GM23338 (cell line): Measurements from ENCODE around the gene MPHOSPH8. TPM values are rescaled to one million over a fixed set of nuclear protein-coding genes. Genes with fewer than 3 reads are reported as not detected.

Source experiments
- ATAC-seq: fragments of 200-7000 bp; cut with Tn5 transposase; 3 replicates; pipeline ENCODE4 v1.9.1; 2020
- DNase-seq: peaks from one replicate; pipeline ENCODE4 v3.0.0-alpha.2; 2015; ENCODE audit warnings: low spot score
- H2AFZ ChIP-seq: fragments of 200-600 bp; sonication (generic); 2 replicates; pipeline ENCODE4 v1.8.0; 2016; ENCODE audit warnings: antibody characterized with exemption, mild to moderate bottlenecking, moderate library complexity
- H3F3A ChIP-seq: fragments of 200-600 bp; sonication (generic); replicated peaks from 2 replicates; pipeline ENCODE4 v1.8.0; 2017; ENCODE audit warnings: antibody characterized with exemption, mixed run types, low read depth
- H3K27ac ChIP-seq: fragments of 200-600 bp; sonication (generic); 2 replicates; pipeline ENCODE4 v1.6.1; 2016; ENCODE audit warnings: low read depth
- H3K27me3 ChIP-seq: fragments of 200-600 bp; sonication (generic); 2 replicates; pipeline ENCODE4 v1.8.0; 2016; ENCODE audit warnings: mild to moderate bottlenecking, mixed run types, moderate library complexity; ENCODE audit not compliant: insufficient read depth
- H3K36me3 ChIP-seq: fragments of 200-600 bp; sonication (generic); 2 replicates; pipeline ENCODE4 v1.8.0; 2016; ENCODE audit warnings: mild to moderate bottlenecking; ENCODE audit not compliant: insufficient read depth
- H3K4me1 ChIP-seq: fragments of 200-600 bp; sonication (generic); 2 replicates; pipeline ENCODE4 v1.8.0; 2016; ENCODE audit warnings: mild to moderate bottlenecking, moderate library complexity; ENCODE audit not compliant: insufficient read depth
- H3K4me2 ChIP-seq: fragments of 200-600 bp; sonication (generic); 2 replicates; pipeline ENCODE4 v1.7.1; 2017; ENCODE audit warnings: mixed run types
- H3K4me3 ChIP-seq: fragments of 200-600 bp; sonication (generic); 2 replicates; pipeline ENCODE4 v1.6.1; 2016; ENCODE audit warnings: mixed run types
- H3K79me2 ChIP-seq: fragments of 200-600 bp; sonication (generic); replicated peaks from 2 replicates; pipeline ENCODE4 v1.8.0; 2017; ENCODE audit warnings: mild to moderate bottlenecking; ENCODE audit not compliant: insufficient read depth
- H3K9me2 ChIP-seq: fragments of 200-600 bp; sonication (generic); 2 replicates; pipeline ENCODE4 v1.8.0; 2017; ENCODE audit not compliant: insufficient read depth
- H4K20me1 ChIP-seq: fragments of 200-600 bp; sonication (generic); replicated peaks from 2 replicates; pipeline ENCODE4 v1.8.0; 2017; ENCODE audit warnings: mild to moderate bottlenecking; ENCODE audit not compliant: insufficient read depth
- H3K27ac Mint-ChIP-seq: 2 replicates; pipeline ENCODE4 v1.8.0; 2020; ENCODE audit warnings: inconsistent platforms, mild to moderate bottlenecking, moderate library complexity, mixed read lengths
- H3K27me3 Mint-ChIP-seq: 3 replicates; pipeline ENCODE4 v1.8.0; 2022; ENCODE audit warnings: low read depth, mild to moderate bottlenecking, moderate library complexity, mixed read lengths, inconsistent platforms; ENCODE audit not compliant: insufficient read depth, poor library complexity
- H3K36me3 Mint-ChIP-seq: 3 replicates; pipeline ENCODE4 v1.8.0; 2021; ENCODE audit warnings: low read depth, mild to moderate bottlenecking, inconsistent platforms, moderate library complexity, mixed read lengths
- H3K4me1 Mint-ChIP-seq: 3 replicates; pipeline ENCODE4 v1.8.0; 2020; ENCODE audit warnings: mild to moderate bottlenecking, inconsistent platforms, mixed read lengths
- H3K4me3 Mint-ChIP-seq: 3 replicates; pipeline ENCODE4 v1.8.0; 2021; ENCODE audit warnings: moderate library complexity, mild to moderate bottlenecking, inconsistent platforms, mixed read lengths
- H3K9me3 Mint-ChIP-seq: 3 replicates; pipeline ENCODE4 v1.8.0; 2020; ENCODE audit warnings: moderate library complexity, mild to moderate bottlenecking, inconsistent platforms, mixed read lengths
- CREB1 ChIP-seq: fragments of 250-450 bp; sonication (Bioruptor Pico); IDR thresholded peaks from 2 replicates; pipeline ENCODE4 v1.5.0; 2020; ENCODE audit warnings: low read depth, mild to moderate bottlenecking, moderate library complexity
- EZH2phosphoT487 ChIP-seq: fragments of 200-600 bp; sonication (generic); IDR thresholded peaks from one replicate; pipeline ENCODE4 v1.8.1; 2018; ENCODE audit warnings: antibody characterized with exemption; ENCODE audit not compliant: unreplicated experiment
- JUNB ChIP-seq: IDR thresholded peaks from one replicate; pipeline ENCODE4 v1.6.1; 2016; ENCODE audit warnings: antibody characterized with exemption; ENCODE audit not compliant: unreplicated experiment
- NANOG ChIP-seq: IDR thresholded peaks from 2 replicates; pipeline ENCODE4 v1.6.1; 2016; ENCODE audit warnings: antibody characterized with exemption, borderline replicate concordance
- POLR2AphosphoS5 ChIP-seq: IDR thresholded peaks from 2 replicates; pipeline ENCODE4 v1.6.1; 2016; ENCODE audit warnings: antibody characterized with exemption, low read depth
- STAT1 ChIP-seq: IDR thresholded peaks from one replicate; pipeline ENCODE4 v1.6.1; 2016; ENCODE audit warnings: antibody characterized with exemption; ENCODE audit not compliant: unreplicated experiment
- ZNF114 ChIP-seq: fragments of 250-450 bp; sonication (Bioruptor Pico); IDR thresholded peaks from 2 replicates; pipeline ENCODE4 v1.5.0; 2020; ENCODE audit warnings: mild to moderate bottlenecking, moderate library complexity
- ZNF331 ChIP-seq: fragments of 250-450 bp; sonication (Bioruptor Pico); IDR thresholded peaks from 2 replicates; pipeline ENCODE4 v1.5.0; 2020; ENCODE audit warnings: low read depth, mild to moderate bottlenecking, moderate library complexity
- polyA plus RNA-seq: library from polyadenylated mRNA; unstranded; fragments of >200 nt; fragmentation: Nextera tagmentation; extraction: Ambion mirVana; gene quantifications from 2 replicates; pipeline ENCODE4 v1.2.1, GENCODE V29; 2016
- total RNA-seq: library from RNA; depleted of rRNA; stranded (reverse); fragments of >200 nt; shearing (Covaris generic); gene quantifications from 2 replicates; pipeline ENCODE4 v1.2.3, GENCODE V29; 2014
- TF ChIP-seq, protein P1 (sequence below), 2 experiments: fragments of 200-600 bp in 1 of 2; sonication (generic) in 1 of 2; conservative IDR thresholded peaks; 2 replicates each; pipeline versions ENCODE4 v1.5.1 to v1.6.1; 2016 to 2017; ENCODE audit warnings: antibody characterized with exemption in 2 of 2, low read depth in 2 of 2, mild to moderate bottlenecking in 2 of 2, moderate library complexity in 1 of 2
- TF ChIP-seq, protein P2 (sequence below): IDR thresholded peaks from 2 replicates; pipeline ENCODE4 v1.6.1; 2016; ENCODE audit warnings: antibody characterized with exemption

MPHOSPH8 gene
- total and polyA plus RNA-seq, 2 experiments from 2014 or later: 15.6 to 31.9 TPM

DNA sequence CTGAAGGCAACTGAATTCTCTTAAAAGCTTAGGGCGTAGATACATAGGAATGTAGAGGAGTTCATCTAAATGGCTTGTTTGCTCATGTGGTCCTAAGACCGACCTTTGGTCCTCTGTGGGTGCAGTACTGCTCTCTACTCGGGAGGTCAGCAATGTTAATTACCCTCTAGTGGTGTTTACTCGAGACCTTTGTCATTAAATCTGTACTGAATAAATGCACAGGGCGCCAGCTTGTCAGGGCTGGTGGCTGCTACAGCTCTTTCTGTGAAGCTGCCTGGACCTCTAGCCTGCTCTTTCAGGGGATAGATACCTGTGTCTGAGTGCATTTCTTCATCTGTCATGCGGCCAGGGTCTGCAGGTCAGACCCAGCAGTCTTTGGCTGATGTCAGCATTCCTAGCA lies 29.2 kb upstream of the MPHOSPH8 start:
- Histone ChIP-seq H4K20me1 (no peaks in the 10 kb centered on the region), H3K36me3 (peaks cover 7% of the 10 kb centered on the region), H3F3A (peaks cover 9% of the 10 kb centered on the region; the same call in 1 of the 2 replicates), H3K9me2 (no peaks in the 10 kb centered on the region), H3K4me1 (peaks cover 4% of the 10 kb centered on the region; the same call in 1 of the 2 replicates), H3K4me2 (no peak overlapping the region), H2AFZ (no peak overlapping the region), H3K79me2 (peaks cover 9% of the 10 kb centered on the region), H3K27me3 (peaks cover 32% of the 10 kb centered on the region), H3K4me3 (no peak overlapping the region), H3K27ac (no peak overlapping the region)
- H3K27me3 Mint-ChIP-seq: peaks cover 17% of the 10 kb centered on the region
- H3K4me3 Mint-ChIP-seq: no peak overlapping the region
- peaks cover 53% of the 10 kb centered on the region for H3K9me3 Mint-ChIP-seq
- DNase-seq (no peak), ATAC-seq (no peak)
- no peak overlapping the region for H3K27ac Mint-ChIP-seq
- H3K36me3 Mint-ChIP-seq: peaks cover 47% of the 10 kb centered on the region
- TF ChIP-seq, protein P1, sequence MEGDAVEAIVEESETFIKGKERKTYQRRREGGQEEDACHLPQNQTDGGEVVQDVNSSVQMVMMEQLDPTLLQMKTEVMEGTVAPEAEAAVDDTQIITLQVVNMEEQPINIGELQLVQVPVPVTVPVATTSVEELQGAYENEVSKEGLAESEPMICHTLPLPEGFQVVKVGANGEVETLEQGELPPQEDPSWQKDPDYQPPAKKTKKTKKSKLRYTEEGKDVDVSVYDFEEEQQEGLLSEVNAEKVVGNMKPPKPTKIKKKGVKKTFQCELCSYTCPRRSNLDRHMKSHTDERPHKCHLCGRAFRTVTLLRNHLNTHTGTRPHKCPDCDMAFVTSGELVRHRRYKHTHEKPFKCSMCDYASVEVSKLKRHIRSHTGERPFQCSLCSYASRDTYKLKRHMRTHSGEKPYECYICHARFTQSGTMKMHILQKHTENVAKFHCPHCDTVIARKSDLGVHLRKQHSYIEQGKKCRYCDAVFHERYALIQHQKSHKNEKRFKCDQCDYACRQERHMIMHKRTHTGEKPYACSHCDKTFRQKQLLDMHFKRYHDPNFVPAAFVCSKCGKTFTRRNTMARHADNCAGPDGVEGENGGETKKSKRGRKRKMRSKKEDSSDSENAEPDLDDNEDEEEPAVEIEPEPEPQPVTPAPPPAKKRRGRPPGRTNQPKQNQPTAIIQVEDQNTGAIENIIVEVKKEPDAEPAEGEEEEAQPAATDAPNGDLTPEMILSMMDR (conservative IDR thresholded peaks at IDR 0.05; ENCODE audit: low read depth in 2 of 2): no peak
- TF ChIP-seq EZH2phosphoT487 (no peak), ZNF331 (no peak)
- TF ChIP-seq, protein P2, sequence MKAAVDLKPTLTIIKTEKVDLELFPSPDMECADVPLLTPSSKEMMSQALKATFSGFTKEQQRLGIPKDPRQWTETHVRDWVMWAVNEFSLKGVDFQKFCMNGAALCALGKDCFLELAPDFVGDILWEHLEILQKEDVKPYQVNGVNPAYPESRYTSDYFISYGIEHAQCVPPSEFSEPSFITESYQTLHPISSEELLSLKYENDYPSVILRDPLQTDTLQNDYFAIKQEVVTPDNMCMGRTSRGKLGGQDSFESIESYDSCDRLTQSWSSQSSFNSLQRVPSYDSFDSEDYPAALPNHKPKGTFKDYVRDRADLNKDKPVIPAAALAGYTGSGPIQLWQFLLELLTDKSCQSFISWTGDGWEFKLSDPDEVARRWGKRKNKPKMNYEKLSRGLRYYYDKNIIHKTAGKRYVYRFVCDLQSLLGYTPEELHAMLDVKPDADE: no peak
- no peaks in the 10 kb centered on the region; the same call in 1 of the 3 replicates for H3K4me1 Mint-ChIP-seq

DNA sequence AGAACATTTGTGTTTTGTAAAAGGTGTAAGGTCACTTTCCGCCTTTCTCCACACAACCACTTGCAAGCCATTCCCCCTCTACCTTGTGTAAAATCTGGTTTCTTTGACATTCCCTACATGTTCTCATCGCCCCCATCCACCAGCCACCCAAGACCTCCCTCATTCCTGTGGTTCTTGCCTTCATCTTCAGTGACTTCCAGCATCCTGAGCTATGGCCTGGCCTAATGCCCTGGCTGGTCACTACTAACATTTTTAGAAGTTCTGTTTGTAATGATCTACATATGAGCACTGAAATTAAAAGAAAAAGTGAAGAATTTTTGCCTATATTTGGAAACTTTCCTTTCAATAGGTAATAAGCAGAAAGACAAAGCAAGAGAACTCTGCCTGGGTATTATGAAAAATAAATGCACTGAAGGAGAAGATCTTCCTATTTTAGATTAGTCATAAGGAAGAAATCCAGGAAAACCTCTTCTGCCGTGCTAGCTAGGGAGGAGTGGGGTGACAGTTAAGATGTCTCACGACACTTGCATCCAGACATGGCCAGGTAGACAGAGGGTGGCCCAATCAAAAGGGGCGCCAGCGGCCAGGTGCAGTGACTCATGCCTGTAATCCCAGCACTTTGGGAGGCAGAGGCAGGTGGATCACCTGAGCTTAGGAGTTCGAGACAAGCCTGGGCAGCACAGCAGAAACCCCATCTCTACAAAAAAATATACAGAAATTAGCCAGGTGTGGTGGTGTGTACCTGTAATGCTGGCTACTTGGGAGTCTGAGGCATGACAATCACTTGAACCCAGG lies 28.1 kb upstream of the MPHOSPH8 start:
- ATAC-seq: no peak

DNA sequence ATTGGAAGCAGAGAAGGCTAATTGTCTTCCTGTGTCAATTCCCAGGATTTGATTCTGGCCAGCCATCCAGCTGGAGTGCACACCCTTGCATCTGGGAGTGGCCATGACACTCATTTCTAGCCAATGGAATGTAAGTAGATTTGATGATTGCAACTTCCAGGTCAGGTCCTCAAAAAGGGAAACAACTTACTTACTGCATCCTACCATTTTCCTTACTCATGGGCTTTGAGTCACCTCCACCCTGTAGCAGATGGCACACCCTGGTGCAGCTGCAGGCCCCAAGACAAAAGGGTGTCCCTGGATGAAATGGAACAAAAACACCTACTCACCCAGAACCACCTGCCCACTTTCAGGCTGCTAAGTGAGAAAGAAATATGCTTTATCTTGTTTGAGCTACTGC lies 27.3 kb upstream of the MPHOSPH8 start:
- ATAC-seq: no peak
- Mint-ChIP-seq H3K4me1 (no peaks in the 10 kb centered on the region; the same call in 1 of the 3 replicates), H3K27me3 (peaks cover 14% of the 10 kb centered on the region), H3K27ac (no peak overlapping the region), H3K36me3 (peaks cover 55% of the 10 kb centered on the region), H3K9me3 (peaks cover 62% of the 10 kb centered on the region), H3K4me3 (no peak overlapping the region)
- Histone ChIP-seq H3K79me2 (peaks cover 13% of the 10 kb centered on the region), H2AFZ (no peak overlapping the region), H3K4me2 (no peak overlapping the region), H3K9me2 (no peaks in the 10 kb centered on the region), H3K27me3 (peaks cover 29% of the 10 kb centered on the region), H3F3A (peaks cover 9% of the 10 kb centered on the region; the same call in 1 of the 2 replicates), H3K4me1 (peaks cover 4% of the 10 kb centered on the region; the same call in 1 of the 2 replicates), H3K36me3 (peaks cover 7% of the 10 kb centered on the region), H4K20me1 (no peaks in the 10 kb centered on the region), H3K4me3 (no peak overlapping the region), H3K27ac (no peak overlapping the region)
- DNase-seq: no peak
- TF ChIP-seq STAT1 (no peak), ZNF114 (CRISPR knock-in tag) (no peak), EZH2phosphoT487 (no peak), NANOG (no peak), JUNB (no peak), POLR2AphosphoS5 (no peak), ZNF331 (no peak)
- TF ChIP-seq, protein P2: no peak

More for the DNA sequence above, 28.1 kb upstream of the MPHOSPH8 start:
- peaks cover 7% of the 10 kb centered on the region for H3K36me3 ChIP-seq
- H3F3A ChIP-seq: peaks cover 9% of the 10 kb centered on the region; the same call in 1 of the 2 replicates
- peaks cover 9% of the 10 kb centered on the region for H3K79me2 ChIP-seq
- Mint-ChIP-seq H3K36me3 (peaks cover 52% of the 10 kb centered on the region), H3K27me3 (peaks cover 17% of the 10 kb centered on the region), H3K9me3 (peaks cover 56% of the 10 kb centered on the region), H3K27ac (no peak overlapping the region), H3K4me1 (no peaks in the 10 kb centered on the region; the same call in 1 of the 3 replicates), H3K4me3 (no peak overlapping the region)
- DNase-seq: no peak
- no peaks in the 10 kb centered on the region for H3K9me2 ChIP-seq
- peaks cover 32% of the 10 kb centered on the region for H3K27me3 ChIP-seq
- H3K4me3 ChIP-seq: no peak overlapping the region
- H4K20me1 ChIP-seq: no peaks in the 10 kb centered on the region
- H3K4me2 ChIP-seq: no peak overlapping the region
- no peak overlapping the region for H2AFZ ChIP-seq
- no peak overlapping the region for H3K27ac ChIP-seq
- no peak for TF ChIP-seq JUNB
- no peak for TF ChIP-seq CREB1 (CRISPR knock-in tag)
- H3K4me1 ChIP-seq: peaks cover 4% of the 10 kb centered on the region; the same call in 1 of the 2 replicates
